Measurements from ENCODE around the gene LINGO4.

LINGO4 gene

GRCh38 chr1:151805066-151805820 lies at the start of gene LINGO4:
Gene LINGO4, minus strand, starts transcription at chr1:151805419. Its CDS starts 2,715 bp downstream, at chr1:151802704.
- no peak within 1 kb of the TSS for H3K4me3 ChIP-seq
- H3K36me3 ChIP-seq: peaks cover 0 to 10% (median 0%) of the 10 kb centered on the region in 3 donors
- TF ChIP-seq CTCF (IDR thresholded peaks at IDR 0.05): no peak
- intact Hi-C loops (cut with DNase I; ENCODE audit: low total_unique reads): no loop called here
- no peak for DNase-seq
- no peaks in the 10 kb centered on the region for H3K9me3 ChIP-seq
- no peaks in the 10 kb centered on the region for H3K4me1 ChIP-seq
- H3K27ac ChIP-seq: no peak within 1 kb of the TSS
- peaks cover 0 to 50% of the 10 kb centered on the region in 2 donors for H3K27me3 ChIP-seq

GRCh38 chr1:151854658-151855057 lies 49.4 kb upstream of the LINGO4 start:
- no peak for DNase-seq
- H3K9me3 ChIP-seq: no peaks in the 10 kb centered on the region
- no peak overlapping the region for H3K27ac ChIP-seq
- H3K27me3 ChIP-seq: peaks cover 0 to 14% of the 10 kb centered on the region in 2 donors
- H3K36me3 ChIP-seq: no peaks in the 10 kb centered on the region
- intact Hi-C loops (cut with DNase I; ENCODE audit: low total_unique reads): no loop called here
- H3K4me1 ChIP-seq: peaks cover 0 to 10% (median 4%) of the 10 kb centered on the region in 4 donors
- H3K4me3 ChIP-seq: no peak overlapping the region
- no peak for TF ChIP-seq CTCF (IDR thresholded peaks at IDR 0.05)

- no peak for TF ChIP-seq CTCF (IDR thresholded peaks at IDR 0.05)
- H3K9me3 ChIP-seq: no peaks in the 10 kb centered on the region
- no peak within 1 kb of the TSS for H3K4me3 ChIP-seq
- intact Hi-C loops (cut with DNase I; ENCODE audit: low total_unique reads): no loop called here
- peaks cover 0 to 9% (median 3%) of the 10 kb centered on the region in 4 donors for H3K4me1 ChIP-seq
- H3K27ac ChIP-seq: no peak within 1 kb of the TSS
- no peak for DNase-seq
- no peaks in the 10 kb centered on the region for H3K36me3 ChIP-seq
- H3K27me3 ChIP-seq: peaks cover 0 to 16% of the 10 kb centered on the region in 2 donors
Measured at GRCh38 chr1:151853411-151853943, 48.3 kb upstream of the LINGO4 start, which contains the start of gene THEM5. Gene THEM5, minus strand, starts transcription at chr1:151853712. Its CDS starts 147 bp downstream, at chr1:151853565.

- no peak overlapping the region for H3K27ac ChIP-seq
- DNase-seq: no peak
- no peak overlapping the region for H3K4me3 ChIP-seq
- no peaks in the 10 kb centered on the region for H3K9me3 ChIP-seq
- TF ChIP-seq CTCF (IDR thresholded peaks at IDR 0.05): no peak
- peaks cover 0 to 9% (median 3%) of the 10 kb centered on the region in 4 donors for H3K4me1 ChIP-seq
- peaks cover 0 to 20% of the 10 kb centered on the region in 2 donors for H3K27me3 ChIP-seq
- intact Hi-C loops (cut with DNase I; ENCODE audit: low total_unique reads): no loop called here
- H3K36me3 ChIP-seq: no peaks in the 10 kb centered on the region
Measured at GRCh38 chr1:151852733-151853132, 47.5 kb upstream of the LINGO4 start.

GRCh38 chr1:151851886-151852285 lies 46.7 kb upstream of the LINGO4 start:
- intact Hi-C loops (cut with DNase I; ENCODE audit: low total_unique reads): no loop called here
- no peak for TF ChIP-seq CTCF (IDR thresholded peaks at IDR 0.05)
- Histone ChIP-seq H3K4me1 (peaks cover 0 to 9% (median 3%) of the 10 kb centered on the region in 4 donors), H3K27me3 (peaks cover 0 to 29% of the 10 kb centered on the region in 2 donors), H3K4me3 (no peak overlapping the region), H3K36me3 (no peaks in the 10 kb centered on the region), H3K9me3 (no peaks in the 10 kb centered on the region), H3K27ac (no peak overlapping the region)
- DNase-seq: no peak

Data from tibial artery (tissue), 4 donors.